ENCODE results near the gene ST8SIA5.

ST8SIA5 gene

DNA sequence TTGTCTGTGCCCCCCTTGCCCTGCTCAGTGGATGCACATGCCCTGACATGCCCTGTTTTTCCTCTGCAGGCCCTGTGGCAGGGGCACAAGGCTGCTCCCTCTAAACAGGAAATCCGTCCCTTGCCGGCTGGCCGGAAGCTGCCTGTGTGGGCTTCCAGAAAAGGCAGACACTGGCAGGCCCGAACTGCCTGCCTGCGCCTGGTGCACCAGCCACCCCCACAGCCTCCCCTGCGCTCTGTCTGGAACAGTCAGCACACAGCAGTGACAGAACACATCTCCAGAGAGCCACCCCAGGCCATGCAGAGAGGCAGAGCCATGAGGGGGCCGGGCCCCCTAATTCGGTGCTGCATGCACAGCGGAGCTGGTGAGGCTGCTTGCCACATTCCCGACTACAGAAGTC lies 133.3 kb downstream of the ST8SIA5 start:
- DNase-seq: no peak

DNA sequence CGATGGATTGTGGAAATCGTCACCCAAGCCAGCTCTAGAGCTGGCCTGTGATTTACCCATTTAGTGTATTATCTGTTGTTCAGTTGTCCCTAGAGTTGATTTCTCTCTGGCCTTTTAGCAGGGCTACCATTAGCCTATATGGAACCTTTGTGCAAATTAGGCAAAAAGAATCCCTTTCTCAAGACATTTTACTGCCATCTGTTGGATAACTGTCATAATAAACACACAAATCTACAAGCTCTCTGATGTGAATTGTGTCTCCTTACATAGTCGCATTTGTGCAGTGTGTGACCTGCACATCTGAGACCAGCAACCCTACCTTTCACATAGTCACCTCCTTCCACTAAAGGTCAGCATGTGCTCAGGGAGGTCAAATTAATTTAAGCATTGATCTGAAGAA lies 133.9 kb downstream of the ST8SIA5 start:
- DNase-seq: peak; percentile 10

DNA sequence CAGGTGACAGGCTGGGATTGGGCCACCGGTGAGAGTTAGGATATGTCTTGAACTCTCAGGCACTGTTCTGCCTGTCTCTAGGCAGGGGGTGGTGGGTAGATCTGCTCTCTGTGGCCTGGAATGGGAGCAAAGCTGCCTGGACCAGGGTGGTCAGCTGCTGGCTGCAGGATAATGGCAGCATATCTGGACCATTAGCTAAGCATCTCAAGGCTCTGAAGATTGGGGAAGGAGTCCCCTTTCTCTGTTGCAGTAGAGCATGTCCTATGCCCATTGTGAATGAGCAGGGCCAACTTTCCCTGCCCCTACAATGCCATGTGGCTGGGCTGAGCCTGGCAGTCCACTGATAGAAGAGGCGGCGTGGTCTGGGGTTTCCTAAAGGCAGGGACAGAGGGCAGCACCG lies 134.4 kb downstream of the ST8SIA5 start:
- DNase-seq: no peak

DNA sequence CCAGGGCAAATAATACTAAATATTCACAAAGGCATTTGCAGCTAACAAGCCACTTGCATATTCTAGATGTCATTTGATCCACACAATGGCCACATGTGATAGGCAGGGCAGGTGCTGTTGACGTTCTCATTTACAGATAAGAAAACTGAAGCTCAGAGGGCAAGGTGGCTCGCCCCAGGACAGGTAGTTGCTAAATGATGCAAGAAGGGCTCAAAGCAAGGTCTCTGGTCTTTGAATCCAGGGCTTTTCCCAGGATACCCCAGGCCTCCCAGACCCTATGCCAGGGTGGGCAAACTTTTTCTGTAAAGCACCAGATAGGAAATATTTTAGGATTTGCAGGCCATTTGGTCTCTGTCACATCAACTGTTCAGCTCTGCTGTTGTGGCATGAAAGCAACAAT lies 135.0 kb downstream of the ST8SIA5 start:
- DNase-seq: no peak

DNA sequence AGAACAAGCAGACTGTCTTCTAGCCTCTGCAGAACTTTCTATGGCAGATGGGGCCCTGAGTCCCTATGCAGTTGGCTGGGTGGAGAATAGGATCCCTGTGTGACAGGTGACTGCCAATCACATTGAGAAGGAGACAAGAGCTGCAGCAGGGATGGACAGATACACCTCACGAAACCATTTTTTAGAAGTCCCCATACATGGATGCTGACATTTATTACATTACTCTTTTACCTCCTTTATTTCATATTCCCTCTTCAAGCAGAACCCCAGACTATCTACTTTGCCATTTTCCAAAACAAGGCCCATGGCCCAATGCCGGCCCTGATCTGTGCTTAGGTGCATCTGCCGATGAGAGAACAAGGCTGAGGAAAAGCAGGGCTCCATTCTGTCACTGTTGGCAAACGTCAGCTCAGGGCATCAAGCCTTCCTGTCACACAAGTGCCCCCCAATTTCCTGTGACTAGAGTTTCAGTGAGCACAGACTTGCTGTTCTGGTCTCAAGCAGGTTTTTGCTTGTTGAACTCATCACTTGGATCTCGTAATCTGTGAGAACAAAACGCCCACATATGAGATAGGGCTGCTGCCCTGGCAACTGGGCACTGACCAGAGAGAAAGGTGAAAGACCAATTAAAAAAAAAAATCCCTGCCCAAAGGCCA lies 135.6 kb downstream of the ST8SIA5 start:
- DNase-seq: no peak

DNA sequence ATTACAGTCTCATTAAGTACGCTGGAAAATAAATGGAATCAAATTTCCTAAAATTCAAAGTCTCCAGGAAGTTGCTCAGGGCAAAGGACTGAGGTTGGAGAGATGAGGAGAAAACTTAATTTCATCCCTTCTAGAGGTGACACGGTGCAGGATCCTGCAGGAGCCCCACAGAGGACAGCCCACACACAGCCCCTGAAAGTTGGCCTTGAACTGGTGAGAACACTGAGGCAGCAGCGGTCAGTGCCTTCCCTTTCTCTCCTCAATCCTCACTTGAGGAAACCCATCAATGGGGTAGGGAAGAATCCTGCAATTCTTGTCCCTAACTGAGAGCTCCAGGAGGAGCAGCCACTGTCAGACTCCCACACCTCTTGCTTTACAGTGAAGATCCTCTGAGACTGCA lies 137.3 kb downstream of the ST8SIA5 start:
- no peak for DNase-seq
